OCI-LY1 (cell line): ENCODE data around the gene SEC14L1.

Source experiments
- H2AFZ ChIP-seq: fragments of 200-600 bp; sonication (generic), shearing (Covaris generic); 2 replicates; pipeline ENCODE4 v1.6.0; 2014; ENCODE audit warnings: antibody characterized with exemption, mild to moderate bottlenecking, low read length
- H3F3A ChIP-seq: fragments of 200-600 bp; sonication (generic), shearing (Covaris generic); 2 replicates; pipeline ENCODE4 v1.6.0; 2014; ENCODE audit warnings: mild to moderate bottlenecking, antibody characterized with exemption, low read length, moderate library complexity; ENCODE audit not compliant: insufficient read depth
- H3K27ac ChIP-seq: fragments of 200-600 bp; sonication (generic); 2 replicates; pipeline ENCODE4 v1.5.1; 2014; ENCODE audit warnings: low read length, mixed run types, mild to moderate bottlenecking, low read depth; ENCODE audit not compliant: poor library complexity, severe bottlenecking
- H3K27me3 ChIP-seq: fragments of 200-600 bp; sonication (generic); 2 replicates; pipeline ENCODE4 v1.6.0; 2014; ENCODE audit warnings: antibody characterized with exemption, mild to moderate bottlenecking, low read length, moderate library complexity; ENCODE audit not compliant: insufficient read depth
- H3K36me3 ChIP-seq: fragments of 200-600 bp; sonication (generic); 2 replicates; pipeline ENCODE4 v1.6.1; 2014; ENCODE audit warnings: mild to moderate bottlenecking, antibody characterized with exemption, low read length, moderate library complexity, mixed read lengths; ENCODE audit not compliant: insufficient read depth
- H3K4me1 ChIP-seq: fragments of 200-600 bp; sonication (generic); 2 replicates; pipeline ENCODE4 v1.5.1; 2014; ENCODE audit warnings: mild to moderate bottlenecking, low read length, moderate library complexity; ENCODE audit not compliant: insufficient read depth, severe bottlenecking
- H3K4me2 ChIP-seq: fragments of 200-600 bp; sonication (generic), shearing (Covaris generic); 2 replicates; pipeline ENCODE4 v1.6.1; 2014; ENCODE audit warnings: low read length
- H3K4me3 ChIP-seq: fragments of 200-600 bp; sonication (generic); 2 replicates; pipeline ENCODE4 v1.5.1; 2014; ENCODE audit warnings: low read length, low read depth, mild to moderate bottlenecking, mixed read lengths; ENCODE audit not compliant: poor library complexity, severe bottlenecking
- H3K79me2 ChIP-seq: fragments of 200-600 bp; shearing (Covaris generic); 2 replicates; pipeline ENCODE4 v1.6.1; 2016; ENCODE audit warnings: mixed run types, low read length, mixed read lengths; ENCODE audit not compliant: insufficient read depth
- H3K9ac ChIP-seq: fragments of 200-600 bp; sonication (generic), shearing (Covaris generic); 2 replicates; pipeline ENCODE4 v1.6.1; 2014; ENCODE audit warnings: mild to moderate bottlenecking, low read length, mixed read lengths
- H3K9me2 ChIP-seq: fragments of 200-600 bp; sonication (generic), shearing (Covaris generic); 2 replicates; pipeline ENCODE4 v1.6.1; 2014; ENCODE audit warnings: low read depth, mild to moderate bottlenecking, low read length, mixed read lengths
- H3K9me3 ChIP-seq: fragments of 200-600 bp; shearing (Covaris generic); 2 replicates; pipeline ENCODE4 v1.6.1; 2014; ENCODE audit warnings: low read length, mixed read lengths
- H4K20me1 ChIP-seq: fragments of 200-600 bp; sonication (generic), shearing (Covaris generic); 2 replicates; pipeline ENCODE4 v1.6.0; 2016; ENCODE audit warnings: mild to moderate bottlenecking, low read length; ENCODE audit not compliant: insufficient read depth
- CTCF ChIP-seq: fragments of 200-600 bp; sonication (generic), shearing (Covaris generic); IDR thresholded peaks from 2 replicates; pipeline ENCODE4 v1.5.1; 2017; ENCODE audit warnings: mild to moderate bottlenecking, antibody characterized with exemption, low read length, moderate library complexity, mixed read lengths
- EZH2 ChIP-seq: fragments of 200-600 bp; sonication (generic), shearing (Covaris generic); IDR thresholded peaks from 2 replicates; pipeline ENCODE4 v1.8.0; 2017; ENCODE audit warnings: borderline replicate concordance, mixed run types, mild to moderate bottlenecking, antibody characterized with exemption, low read length, moderate library complexity, mixed read lengths

The SEC14L1 gene

GRCh38 chr17:77197115-77197514, 56.3 kb downstream of the SEC14L1 start:
- Histone ChIP-seq H3K27me3 (no peaks in the 10 kb centered on the region), H3K79me2 (no peaks in the 10 kb centered on the region), H3K9ac (no peak overlapping the region), H3K9me3 (no peaks in the 10 kb centered on the region), H3K27ac (no peak overlapping the region), H3K4me2 (no peak overlapping the region), H3K4me3 (no peak overlapping the region), H3K9me2 (no peaks in the 10 kb centered on the region), H4K20me1 (no peaks in the 10 kb centered on the region), H3K4me1 (no peaks in the 10 kb centered on the region), H3F3A (no peaks in the 10 kb centered on the region), H2AFZ (no peak overlapping the region), H3K36me3 (peaks cover 93% of the 10 kb centered on the region)
- TF ChIP-seq EZH2 (no peak), CTCF (no peak)

- Histone ChIP-seq H3K4me3 (no peak overlapping the region), H3K36me3 (peaks cover 83% of the 10 kb centered on the region), H4K20me1 (no peaks in the 10 kb centered on the region), H3K9me3 (no peaks in the 10 kb centered on the region), H3K4me2 (no peak overlapping the region), H3K27ac (no peak overlapping the region), H3K4me1 (peaks cover 20% of the 10 kb centered on the region), H3F3A (no peaks in the 10 kb centered on the region; the same call in 1 of the 2 replicates), H3K9ac (no peak overlapping the region), H3K9me2 (no peaks in the 10 kb centered on the region), H3K79me2 (no peaks in the 10 kb centered on the region), H2AFZ (no peak overlapping the region), H3K27me3 (no peaks in the 10 kb centered on the region)
- no peak for TF ChIP-seq CTCF
- no peak for TF ChIP-seq EZH2
Measured at GRCh38 chr17:77200711-77201110, 59.9 kb downstream of the SEC14L1 start.

- H3K4me2 ChIP-seq, result no peak overlapping the region
- H3K27me3 ChIP-seq, result no peaks in the 10 kb centered on the region
- H4K20me1 ChIP-seq, result no peaks in the 10 kb centered on the region
- H3K36me3 ChIP-seq, result peaks cover 79% of the 10 kb centered on the region
- H3K9me3 ChIP-seq, result no peaks in the 10 kb centered on the region
- no peak overlapping the region for H2AFZ ChIP-seq
- H3K27ac ChIP-seq, result no peak overlapping the region
- H3F3A ChIP-seq, result peaks cover 5% of the 10 kb centered on the region
- H3K9me2 ChIP-seq, result no peaks in the 10 kb centered on the region
- H3K4me3 ChIP-seq, result no peak overlapping the region
- TF ChIP-seq CTCF, result no peak
- no peak for TF ChIP-seq EZH2
- peaks cover 47% of the 10 kb centered on the region for H3K4me1 ChIP-seq
- H3K79me2 ChIP-seq, result no peaks in the 10 kb centered on the region
- H3K9ac ChIP-seq, result no peak overlapping the region
Measured at GRCh38 chr17:77203436-77203835, 62.7 kb downstream of the SEC14L1 start.
